Natural killer cell treated with Interleukin-12 subunit alpha and Interleukin-12 subunit beta and Interleukin-15 and Interleukin-18, amount 100 ng/mL, for 72 hours (primary cell): ENCODE measurements around the gene TAP1. TPM values are rescaled to one million over a fixed set of nuclear protein-coding genes. Genes with fewer than 3 reads are reported as not detected.

Experiments used
- total RNA-seq, 2 donors: library from RNA; stranded (reverse); gene quantifications; one replicate each; pipeline ENCODE4 v1.2.3, GENCODE V29; 2022

TAP1 gene
- total RNA-seq, 2 donors from 2014 or later, result 512 to 588 TPM

Other genes starting within 250 kb of the TAP1 start
- gene HLA-DQA1, start 216.3 kb downstream of the TAP1 start, total RNA-seq, result 10 to 100 TPM in 1 of 2 donors, 1 to 10 TPM in 1; 7.8 to 92.0 TPM
- 10 to 100 TPM; 21.0 to 48.6 TPM for gene HLA-DQB1, start 187.0 kb downstream of the TAP1 start, total RNA-seq
- gene HLA-DQA2, start 112.3 kb downstream of the TAP1 start, total RNA-seq, result 10 to 100 TPM in 1 of 2 donors, 1 to 10 TPM in 1; 1.2 to 10.9 TPM
- 1 to 10 TPM in 1 of 2 donors, under 1 TPM in 1; 0.88 to 7.4 TPM for gene HLA-DQB2, start 90.2 kb downstream of the TAP1 start, total RNA-seq
- 10 to 100 TPM in 1 of 2 donors, 1 to 10 TPM in 1; 3.3 to 13.9 TPM for gene HLA-DOB, start 36.7 kb downstream of the TAP1 start, total RNA-seq
- gene TAP2, start 15.0 kb downstream of the TAP1 start, total RNA-seq, result 100 to 1,000 TPM; 220 to 252 TPM
- gene PSMB8, start 9.7 kb downstream of the TAP1 start, total RNA-seq, result 100 to 1,000 TPM; 259 to 356 TPM
- gene PSMB9, start 488 bp upstream of the TAP1 start, total RNA-seq, result 100 to 1,000 TPM; 212 to 401 TPM
- 10 to 100 TPM in 1 of 2 donors, 1 to 10 TPM in 1; 2.7 to 17.8 TPM for gene HLA-DMB, start 87.3 kb upstream of the TAP1 start, total RNA-seq
- 10 to 100 TPM; 16.9 to 73.0 TPM for gene HLA-DMA, start 99.4 kb upstream of the TAP1 start, total RNA-seq
- 100 to 1,000 TPM; 347 to 352 TPM for gene BRD2, start 114.9 kb upstream of the TAP1 start, total RNA-seq
- gene HLA-DOA, start 155.9 kb upstream of the TAP1 start, total RNA-seq, result 10 to 100 TPM in 1 of 2 donors, under 1 TPM in 1; 0.86 to 22.1 TPM
- 100 to 1,000 TPM in 1 of 2 donors, 10 to 100 TPM in 1; 33.8 to 145 TPM for gene HLA-DPA1, start 219.9 kb upstream of the TAP1 start, total RNA-seq
- 10 to 100 TPM; 14.7 to 93.6 TPM for gene HLA-DPB1, start 222.3 kb upstream of the TAP1 start, total RNA-seq